HG03066 (cell line): ENCODE measurements around the gene TRAPPC6A.

Experiments used
- ATAC-seq: cut with Tn5 transposase; IDR thresholded peaks from one replicate; pipeline ENCODE4 v1.9.1; 2021; ENCODE audit warnings: low read depth; ENCODE audit not compliant: unreplicated experiment

TRAPPC6A gene, protein sequence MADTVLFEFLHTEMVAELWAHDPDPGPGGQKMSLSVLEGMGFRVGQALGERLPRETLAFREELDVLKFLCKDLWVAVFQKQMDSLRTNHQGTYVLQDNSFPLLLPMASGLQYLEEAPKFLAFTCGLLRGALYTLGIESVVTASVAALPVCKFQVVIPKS

DNA sequence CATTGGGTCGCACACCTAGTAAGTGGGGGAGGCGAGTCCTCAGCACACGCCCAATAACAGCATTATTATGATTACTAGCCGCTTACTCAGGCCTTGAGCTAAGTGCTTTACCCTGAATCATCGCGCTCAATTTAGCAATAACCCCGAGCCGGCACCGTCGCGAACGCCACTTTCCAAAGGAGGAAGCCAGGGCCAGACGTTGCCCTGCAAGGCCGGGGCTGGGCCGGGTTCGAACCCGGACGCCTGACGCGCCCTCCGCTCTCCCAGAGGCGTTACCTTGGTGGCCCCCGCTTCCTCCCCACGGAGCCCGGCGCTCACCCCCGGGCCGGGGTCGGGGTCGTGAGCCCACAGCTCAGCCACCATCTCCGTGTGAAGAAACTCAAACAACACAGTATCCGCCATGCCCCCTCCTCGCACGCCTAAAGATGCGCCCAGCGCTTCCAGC is at the start of gene TRAPPC6A:
TSS of gene TRAPPC6A (minus strand) at position 421 of the 445 bp plus-strand sequence. CDS start at position 402, 19 bp downstream.
- ATAC-seq: peak; percentile 5

DNA sequence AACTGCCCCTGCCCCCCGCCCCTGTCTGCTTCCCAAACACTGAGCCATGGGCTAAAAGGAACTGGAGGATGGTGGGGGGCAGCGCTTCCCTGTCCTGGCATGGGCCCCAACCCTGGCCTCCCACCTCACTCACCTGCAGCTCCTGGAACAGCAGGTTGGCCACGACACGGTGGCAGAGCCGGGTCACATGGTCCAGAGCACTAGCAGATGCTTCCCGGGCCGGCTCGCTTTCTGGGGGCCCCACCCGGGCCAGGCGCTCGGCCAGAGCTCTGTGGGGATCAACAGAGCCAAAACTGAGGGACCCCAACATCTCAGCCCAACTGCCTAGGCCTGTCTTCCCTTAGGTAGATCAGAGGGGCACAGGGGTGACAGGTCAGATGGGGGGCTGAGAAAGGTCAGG is 46.6 kb upstream of the TRAPPC6A start:
- ATAC-seq: no peak

- ATAC-seq: no peak
Observed at GRCh38 chr19:45223879-45224278, 45.8 kb upstream of the TRAPPC6A start.

DNA sequence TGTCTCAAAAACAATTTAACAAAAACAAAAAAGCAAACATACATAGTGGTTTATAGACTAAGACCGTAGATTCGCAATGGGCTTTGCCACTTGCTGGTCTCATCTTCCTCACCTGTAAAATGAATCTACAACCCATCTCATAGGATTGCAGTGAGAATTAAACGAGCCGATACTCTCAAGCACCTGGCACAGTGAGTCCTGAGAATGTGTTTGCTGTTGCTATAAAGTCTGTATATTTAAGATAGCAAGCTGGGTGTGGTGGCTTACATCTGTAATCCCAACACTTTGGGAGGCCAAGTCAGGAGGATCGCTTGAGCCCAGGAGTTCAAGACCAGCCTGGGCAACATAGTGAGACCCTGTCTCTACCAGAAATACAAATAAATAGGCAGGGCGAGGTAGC is 44.7 kb upstream of the TRAPPC6A start:
- no peak for ATAC-seq

DNA sequence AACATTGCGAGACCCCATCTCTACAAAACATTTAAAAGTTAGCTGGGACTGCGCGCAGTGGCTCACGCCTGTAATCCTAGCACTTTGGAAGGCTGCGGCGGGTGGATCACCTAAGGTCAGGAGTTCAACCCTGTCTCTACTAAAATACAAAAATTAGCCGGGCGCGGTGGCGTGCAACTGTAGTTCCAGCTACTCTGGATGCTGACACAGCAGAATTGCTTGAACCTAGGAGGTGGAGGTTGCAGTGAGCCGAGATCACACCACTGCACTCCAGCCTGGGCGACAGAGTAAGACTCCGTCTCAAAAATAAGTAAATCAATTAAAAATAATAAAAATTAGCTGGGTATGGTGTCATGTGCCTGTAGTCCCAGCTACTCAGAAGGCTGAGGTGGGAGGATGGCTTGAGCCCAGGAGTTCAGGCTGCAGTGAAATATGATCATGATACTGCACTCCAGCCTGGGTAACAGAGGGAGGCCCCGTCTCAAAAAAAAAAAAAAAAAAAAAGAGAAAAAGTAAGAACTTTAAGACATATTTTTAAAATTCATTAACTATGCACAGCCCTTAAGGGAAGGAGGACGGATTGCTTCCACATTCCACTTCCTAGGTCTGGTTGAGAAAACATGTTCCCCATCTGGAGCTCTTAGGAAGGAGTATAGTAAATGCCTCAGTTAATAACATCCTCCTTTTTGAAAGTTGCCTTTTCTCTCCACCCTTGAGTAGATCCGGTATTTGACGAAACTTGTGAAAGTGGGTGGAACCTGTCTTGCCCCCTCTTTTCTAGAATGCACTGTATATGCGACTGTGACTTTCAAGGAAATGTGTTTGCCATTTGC is 41.1 kb upstream of the TRAPPC6A start:
- no peak for ATAC-seq

GRCh38 chr19:45218426-45218825 is 40.4 kb upstream of the TRAPPC6A start:
- no peak for ATAC-seq

- no peak for ATAC-seq
Observed at GRCh38 chr19:45217957-45218334, 39.9 kb upstream of the TRAPPC6A start.

DNA sequence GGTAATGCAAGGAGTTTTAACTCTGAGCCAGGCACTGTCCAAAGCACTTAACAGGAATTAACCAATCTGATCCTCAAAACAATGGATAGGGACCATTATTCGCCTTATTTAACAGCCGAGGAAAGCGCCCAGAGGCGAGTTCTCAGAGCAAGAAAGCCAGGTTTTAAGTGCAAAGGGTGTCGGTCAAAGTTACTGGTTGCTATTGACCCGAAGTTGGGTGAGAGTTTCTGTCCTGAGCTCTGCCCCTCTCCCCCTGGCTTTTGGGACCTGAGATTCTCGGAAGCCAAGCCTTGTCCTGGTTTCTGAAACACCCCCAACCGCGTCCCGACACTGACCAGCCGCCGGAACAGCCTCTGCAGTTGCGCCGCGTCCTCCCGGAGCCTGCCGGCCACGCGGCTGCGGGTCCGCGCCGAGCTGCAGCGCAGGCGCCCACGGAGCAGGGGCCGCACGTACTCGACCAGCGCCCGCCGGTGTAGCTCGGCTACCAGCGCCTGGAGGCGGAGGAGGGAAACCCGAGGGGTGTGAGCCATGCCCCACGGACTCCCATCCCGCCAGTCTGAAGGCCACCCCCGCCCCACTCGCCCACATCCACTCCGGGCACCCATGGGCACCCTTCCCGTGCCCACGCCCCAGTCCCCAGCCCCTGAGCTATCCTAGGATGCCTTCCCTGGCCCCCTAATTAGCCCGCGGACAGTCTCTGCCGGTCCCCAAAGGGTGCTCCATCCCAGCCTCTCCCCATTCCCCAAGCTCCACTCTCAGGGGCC is 39.3 kb upstream of the TRAPPC6A start:
- ATAC-seq: no peak

- no peak for ATAC-seq
Observed at GRCh38 chr19:45216667-45217066, 38.6 kb upstream of the TRAPPC6A start.

GRCh38 chr19:45215391-45216191 is 37.6 kb upstream of the TRAPPC6A start:
- no peak for ATAC-seq

DNA sequence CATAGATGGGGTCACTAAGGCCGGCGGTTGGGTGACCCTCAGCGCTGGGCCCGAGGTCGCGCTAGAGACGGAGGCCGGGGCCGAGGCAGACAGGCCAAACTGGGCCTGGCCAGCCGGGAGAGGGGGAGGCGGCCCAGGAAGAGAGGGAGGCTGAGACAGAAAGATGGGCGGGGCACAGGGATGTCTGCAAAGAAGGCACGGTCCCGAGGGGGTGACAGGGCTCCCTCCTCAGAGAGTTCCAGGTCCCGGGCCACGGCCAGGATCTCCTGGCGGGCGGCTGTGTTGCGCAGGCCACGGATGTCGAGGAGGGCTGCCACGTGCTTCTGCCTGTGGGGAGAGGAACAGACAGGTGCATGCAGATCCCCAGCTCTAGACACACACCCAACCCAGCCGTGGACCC is 35.0 kb upstream of the TRAPPC6A start:
- no peak for ATAC-seq

DNA sequence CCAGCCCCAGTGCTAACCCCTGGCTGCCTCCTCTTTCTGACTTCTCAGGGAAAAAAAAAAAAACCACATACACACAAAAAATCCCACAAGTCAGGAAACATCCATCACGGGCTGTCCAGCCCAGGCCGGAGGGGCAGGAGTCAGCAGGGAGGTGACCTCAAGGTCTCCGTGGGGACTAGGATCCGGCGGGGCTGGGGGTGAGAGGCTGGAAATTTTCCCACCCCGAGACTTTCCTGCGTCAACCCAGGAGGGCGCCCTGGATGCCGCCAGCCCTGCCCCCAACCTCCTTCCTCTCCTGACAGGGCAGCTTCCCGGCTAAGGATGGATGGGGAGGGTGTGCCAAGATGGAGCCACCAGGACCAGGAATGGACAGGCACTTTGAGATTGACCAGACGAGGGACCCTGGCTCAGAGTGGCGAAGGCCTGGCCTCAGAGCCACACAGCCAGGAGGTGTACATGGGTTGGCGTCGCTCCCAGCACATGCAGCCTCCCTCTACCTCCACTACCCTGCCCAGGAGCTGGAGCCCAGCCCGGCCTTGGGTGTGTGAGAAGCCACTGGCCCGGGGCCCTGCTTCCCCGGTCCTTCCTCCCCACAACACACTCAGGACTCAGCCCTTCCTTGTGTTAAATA is 33.8 kb upstream of the TRAPPC6A start:
- no peak for ATAC-seq

- ATAC-seq: no peak
Observed at GRCh38 chr19:45206328-45206727, 28.3 kb upstream of the TRAPPC6A start.

GRCh38 chr19:45205810-45206209 is 27.8 kb upstream of the TRAPPC6A start:
- no peak for ATAC-seq

- no peak for ATAC-seq
Observed at GRCh38 chr19:45202637-45203036, 24.6 kb upstream of the TRAPPC6A start.

DNA sequence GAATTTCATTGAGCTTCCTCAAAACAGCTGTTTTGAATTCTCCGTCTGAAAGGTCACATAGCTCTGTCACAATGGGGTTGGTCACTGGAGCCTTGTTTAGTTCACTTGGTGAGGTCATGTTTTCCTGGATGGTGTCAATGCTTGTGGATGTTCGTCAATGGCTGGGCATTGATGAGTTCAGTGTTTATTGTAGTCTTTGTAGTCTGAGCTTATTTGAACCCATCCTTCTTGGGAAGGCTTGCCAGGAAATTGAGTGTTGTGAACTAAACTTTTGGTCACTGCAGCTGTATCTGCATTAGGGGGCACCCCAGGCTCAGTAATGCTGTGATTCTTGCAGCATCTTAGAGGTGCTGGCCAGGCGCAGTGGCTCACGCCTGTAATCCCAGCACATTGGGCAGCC is 22.5 kb upstream of the TRAPPC6A start:
- no peak for ATAC-seq

DNA sequence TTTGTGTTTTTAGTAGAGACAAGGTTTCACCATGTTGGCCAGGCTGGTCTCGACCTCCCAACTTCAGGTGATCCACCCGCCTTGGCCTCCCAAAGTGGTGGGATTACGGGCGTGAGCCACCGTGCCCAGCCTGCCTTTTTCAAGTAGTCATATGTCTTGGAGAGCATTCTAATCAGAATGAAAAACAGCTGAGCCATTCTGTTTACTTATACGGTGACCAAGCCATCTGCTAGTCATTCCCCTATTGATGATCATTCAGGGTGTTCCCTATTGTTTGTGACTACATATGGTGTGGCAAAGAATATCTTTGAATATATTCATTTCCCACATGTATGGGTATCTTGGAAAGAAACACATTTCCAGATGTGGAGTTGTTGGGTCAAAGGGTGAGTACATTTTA is 17.7 kb upstream of the TRAPPC6A start:
- no peak for ATAC-seq

DNA sequence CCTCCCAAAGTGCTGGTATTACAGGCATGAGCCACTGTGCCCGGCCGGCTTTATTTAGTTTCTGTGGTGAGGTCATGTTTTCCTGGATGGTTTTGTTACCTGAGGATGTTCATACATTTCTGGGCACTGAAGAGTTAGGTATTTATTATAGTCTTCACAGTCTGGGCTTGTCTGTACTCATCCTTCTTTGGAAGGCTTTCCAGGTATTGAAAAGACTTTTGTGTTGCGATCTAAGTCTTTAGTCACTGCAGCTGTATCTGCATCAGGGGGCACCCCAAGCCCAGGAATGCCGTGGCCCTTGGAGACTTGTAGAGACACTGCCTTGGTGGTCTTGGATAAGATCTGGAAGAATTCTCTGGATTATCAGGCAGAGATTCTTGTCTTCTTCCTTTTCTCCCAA is 13.3 kb upstream of the TRAPPC6A start:
- ATAC-seq: no peak

GRCh38 chr19:45189971-45190370 is 11.9 kb upstream of the TRAPPC6A start:
- ATAC-seq: no peak

DNA sequence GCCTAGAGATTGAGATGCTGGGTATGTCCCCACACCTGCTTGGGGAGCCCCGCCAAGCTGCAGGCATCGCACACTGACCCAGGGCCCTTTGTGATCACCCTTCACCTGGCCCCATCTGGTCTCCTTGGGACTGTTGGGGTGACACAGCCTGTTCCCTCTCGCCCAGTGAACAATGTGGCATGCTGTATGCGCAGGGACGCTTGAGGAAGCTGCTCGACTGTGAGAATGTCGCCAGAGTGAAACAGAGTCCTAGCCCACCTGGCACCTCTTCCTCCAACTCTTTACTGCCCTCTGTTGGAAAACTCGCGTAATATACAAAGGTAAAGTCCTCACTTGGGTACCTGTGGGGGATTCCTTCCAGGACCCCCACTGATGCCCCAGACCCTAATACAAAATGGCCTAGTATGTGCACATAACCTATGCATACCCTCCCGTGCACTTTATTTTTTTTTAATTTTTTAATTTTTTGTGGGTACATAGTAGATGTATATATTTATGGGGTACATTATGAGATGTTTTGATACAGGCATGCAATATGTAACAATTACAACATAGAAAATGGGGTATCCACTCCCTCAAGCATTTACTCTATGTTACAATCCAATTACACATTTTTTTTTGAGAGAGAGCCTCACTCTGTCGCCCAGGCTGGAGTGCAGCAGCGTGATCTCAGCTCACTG is 9.5 kb upstream of the TRAPPC6A start:
- ATAC-seq: no peak
